HG03520 (cell line): Measurements from ENCODE around the gene CDV3.

Source experiments
- ATAC-seq: cut with Tn5 transposase; IDR thresholded peaks from one replicate; pipeline ENCODE4 v1.9.1; 2021; ENCODE audit warnings: mild to moderate bottlenecking, moderate library complexity; ENCODE audit not compliant: unreplicated experiment

The CDV3 gene

DNA sequence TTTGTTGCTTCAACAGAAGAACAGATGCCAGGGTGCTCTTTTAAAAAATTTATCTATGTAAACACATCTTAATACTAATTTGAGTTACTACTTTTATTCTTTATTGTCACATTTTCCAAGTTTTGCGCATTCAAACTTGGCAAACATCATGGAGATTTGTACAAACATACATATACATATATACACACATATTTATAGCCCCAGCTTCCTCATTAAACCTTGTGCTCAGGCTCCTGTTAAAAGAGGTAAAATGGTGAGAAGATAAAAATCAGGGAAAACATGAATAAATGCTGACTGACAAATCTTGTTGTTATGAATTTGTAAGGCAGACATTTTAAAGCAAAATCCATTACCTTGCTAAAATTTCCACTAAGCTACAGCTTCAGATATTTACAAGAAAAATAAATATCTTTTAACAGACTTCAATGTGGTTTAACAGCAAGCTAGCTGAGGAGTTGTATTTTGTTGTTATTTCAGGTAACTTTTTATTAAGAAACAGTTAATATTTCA is 27.1 kb downstream of the CDV3 start:
- ATAC-seq = no peak

- no peak for ATAC-seq
Observed at GRCh38 chr3:133606342-133606741, 32.9 kb downstream of the CDV3 start.

- no peak for ATAC-seq
Observed at GRCh38 chr3:133606902-133607301, 33.4 kb downstream of the CDV3 start.

- no peak for ATAC-seq
Observed at GRCh38 chr3:133607816-133608215, 34.3 kb downstream of the CDV3 start.

DNA sequence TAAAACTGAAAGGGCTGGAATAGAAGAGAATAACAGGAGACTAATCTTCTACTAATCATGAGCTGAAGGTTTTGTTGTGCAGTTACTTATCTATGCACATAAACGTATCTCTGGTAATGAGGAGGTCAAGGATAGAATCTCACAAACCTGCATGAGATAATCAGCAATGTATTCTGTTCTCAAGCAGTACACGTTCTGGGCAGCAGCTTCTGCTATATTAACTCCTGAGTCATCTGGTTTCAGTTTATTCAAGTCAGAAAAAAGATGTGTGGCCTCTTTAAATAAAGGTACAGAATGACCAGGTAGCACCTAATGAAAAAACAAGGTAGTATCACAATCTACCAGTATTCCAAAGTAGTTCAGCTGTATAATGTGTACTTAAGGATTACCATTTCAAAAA is 34.9 kb downstream of the CDV3 start:
- ATAC-seq = no peak

DNA sequence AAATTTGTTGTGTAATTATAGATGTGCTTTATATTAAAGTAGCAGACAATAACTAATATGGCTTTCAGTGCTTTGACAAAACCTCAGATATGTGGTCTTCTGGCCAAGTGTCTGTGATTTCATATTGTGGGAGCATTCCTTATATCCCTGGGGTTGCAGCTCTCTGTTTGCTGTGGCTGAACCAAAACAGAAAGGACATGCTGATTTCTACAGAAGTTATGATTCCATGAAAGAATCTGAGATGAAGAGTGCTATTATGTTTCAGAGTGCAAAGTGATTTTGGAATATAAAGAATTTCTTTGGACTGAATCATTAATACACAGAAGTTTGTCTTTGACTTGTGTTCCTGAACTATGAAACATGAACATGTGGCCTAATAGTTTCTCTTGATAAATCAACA is 36.5 kb downstream of the CDV3 start:
- no peak for ATAC-seq

GRCh38 chr3:133611534-133611933 is 38.0 kb downstream of the CDV3 start:
- ATAC-seq = no peak

GRCh38 chr3:133620066-133620784 is 46.7 kb downstream of the CDV3 start:
- ATAC-seq = peak; percentile 100

GRCh38 chr3:133627789-133628188 is 54.3 kb downstream of the CDV3 start:
- ATAC-seq = no peak

DNA sequence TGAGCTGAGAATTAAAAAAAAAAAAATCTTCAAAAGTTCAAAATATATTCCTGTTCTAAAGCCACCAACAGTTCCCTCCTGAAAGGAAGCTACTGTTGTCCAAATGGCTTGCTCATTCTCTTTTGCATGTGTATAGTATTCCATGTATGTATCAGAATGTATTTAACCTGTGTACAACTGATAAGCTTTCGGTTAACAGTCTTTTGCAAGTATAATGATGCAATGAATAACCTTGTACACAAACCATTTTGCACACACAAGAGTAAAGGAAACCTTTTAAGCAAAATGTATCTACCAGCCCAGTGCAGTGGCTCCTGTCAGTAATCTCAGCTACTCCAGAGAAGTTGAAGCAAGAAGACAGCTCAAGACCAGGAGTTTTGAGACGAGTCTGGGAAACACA is 55.7 kb downstream of the CDV3 start:
- ATAC-seq = no peak

DNA sequence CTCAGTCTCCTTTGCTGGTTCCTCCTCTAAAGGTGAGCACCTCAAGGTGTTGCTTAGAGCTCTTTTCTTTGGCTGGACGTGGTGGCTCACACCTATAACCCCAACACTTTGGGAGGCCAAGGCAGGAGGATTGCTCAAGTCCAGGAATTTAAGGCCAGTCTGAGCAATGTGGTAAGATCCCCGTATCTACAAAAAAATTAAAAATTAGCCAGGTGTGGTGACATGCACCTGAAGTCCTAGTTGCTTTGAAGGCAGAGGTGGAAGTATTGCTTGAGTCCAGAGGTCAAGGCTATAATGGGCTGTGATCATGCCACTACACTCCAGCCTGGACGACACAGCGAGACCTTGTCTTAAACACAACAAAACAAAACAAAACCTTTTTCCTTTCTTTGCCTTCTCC is 60.0 kb downstream of the CDV3 start:
- no peak for ATAC-seq
